H1 (cell line): Measurements from ENCODE around the gene CEACAM16.

Source experiments
- CEBPB ChIP-seq: IDR thresholded peaks from 2 replicates; pipeline ENCODE4 v1.6.1; 2012; ENCODE audit warnings: low read depth, low read length
- CHD2 ChIP-seq: IDR thresholded peaks from 2 replicates; pipeline ENCODE4 v1.6.1; 2012; ENCODE audit warnings: low read length, improper control_type of control experiment
- CTCF ChIP-seq, 3 experiments: IDR thresholded peaks; 1 replicate in 2 of 3; 2 replicates in 1 of 3; pipeline versions ENCODE4 v1.5.1 to v1.6.1; 2011; ENCODE audit warnings: low read length in 3 of 3, mild to moderate bottlenecking in 3 of 3, inconsistent platforms in 2 of 3, low read depth in 1 of 3, moderate library complexity in 1 of 3; ENCODE audit not compliant: insufficient read depth in 1 of 3; ENCODE audit errors: control extremely low read depth in 1 of 3
- EP300 ChIP-seq, 2 experiments: IDR thresholded peaks; 1 replicate in 1 of 2; 2 replicates in 1 of 2; pipeline ENCODE4 v1.6.1; 2011 to 2012; ENCODE audit warnings: low read depth in 2 of 2, low read length in 2 of 2, mild to moderate bottlenecking in 2 of 2, borderline replicate concordance in 1 of 2, inconsistent platforms in 1 of 2, moderate library complexity in 1 of 2
- FOSL1 ChIP-seq: IDR thresholded peaks from 2 replicates; pipeline ENCODE4 v1.6.1; 2011; ENCODE audit warnings: mild to moderate bottlenecking, low read depth, low read length, moderate library complexity; ENCODE audit not compliant: insufficient read depth
- JUN ChIP-seq: IDR thresholded peaks from 2 replicates; pipeline ENCODE4 v1.6.1; 2011; ENCODE audit warnings: low read depth, mild to moderate bottlenecking, improper control_type of control experiment, low read length
- MAFK ChIP-seq: IDR thresholded peaks from 2 replicates; pipeline ENCODE4 v1.6.1; 2012; ENCODE audit warnings: low read depth, mild to moderate bottlenecking, improper control_type of control experiment, low read length
- POLR2AphosphoS5 ChIP-seq: IDR thresholded peaks from 2 replicates; pipeline ENCODE4 v1.6.1; 2011; ENCODE audit warnings: low read depth, low read length
- RAD21 ChIP-seq, 2 experiments: IDR thresholded peaks in 1 of 2; conservative IDR thresholded peaks in 1 of 2; 2 replicates each; pipeline ENCODE4 v1.6.1; 2011; ENCODE audit warnings: low read depth in 2 of 2, low read length in 2 of 2, improper control_type of control experiment in 1 of 2, inconsistent platforms in 1 of 2, mild to moderate bottlenecking in 1 of 2, moderate library complexity in 1 of 2

GRCh38 chr19:44664976-44665375 lies 34.0 kb upstream of the CEACAM16 start:
- TF ChIP-seq CTCF (IDR thresholded peaks at IDR 0.05; ENCODE audit: control extremely low read depth in 1 of 3, insufficient read depth in 1 of 3, low read depth in 1 of 3, low read length in 3 of 3) (no peak), POLR2AphosphoS5 (no peak), CHD2 (no peak), CEBPB (no peak), FOSL1 (no peak), EP300 (IDR thresholded peaks at IDR 0.05; ENCODE audit: borderline replicate concordance in 1 of 2, low read depth in 2 of 2, low read length in 2 of 2) (no peak), JUN (no peak), RAD21 (IDR thresholded peaks at IDR 0.05 in 1 of 2, conservative IDR thresholded peaks at IDR 0.05 in 1 of 2; ENCODE audit: low read depth in 2 of 2, low read length in 2 of 2) (no peak), MAFK (no peak)
